ENCODE measurements around the gene REN.

The REN gene

GRCh38 chr1:204152310-204153044 lies 13.7 kb downstream of the REN start:
- DNase-seq, result no peak

DNA sequence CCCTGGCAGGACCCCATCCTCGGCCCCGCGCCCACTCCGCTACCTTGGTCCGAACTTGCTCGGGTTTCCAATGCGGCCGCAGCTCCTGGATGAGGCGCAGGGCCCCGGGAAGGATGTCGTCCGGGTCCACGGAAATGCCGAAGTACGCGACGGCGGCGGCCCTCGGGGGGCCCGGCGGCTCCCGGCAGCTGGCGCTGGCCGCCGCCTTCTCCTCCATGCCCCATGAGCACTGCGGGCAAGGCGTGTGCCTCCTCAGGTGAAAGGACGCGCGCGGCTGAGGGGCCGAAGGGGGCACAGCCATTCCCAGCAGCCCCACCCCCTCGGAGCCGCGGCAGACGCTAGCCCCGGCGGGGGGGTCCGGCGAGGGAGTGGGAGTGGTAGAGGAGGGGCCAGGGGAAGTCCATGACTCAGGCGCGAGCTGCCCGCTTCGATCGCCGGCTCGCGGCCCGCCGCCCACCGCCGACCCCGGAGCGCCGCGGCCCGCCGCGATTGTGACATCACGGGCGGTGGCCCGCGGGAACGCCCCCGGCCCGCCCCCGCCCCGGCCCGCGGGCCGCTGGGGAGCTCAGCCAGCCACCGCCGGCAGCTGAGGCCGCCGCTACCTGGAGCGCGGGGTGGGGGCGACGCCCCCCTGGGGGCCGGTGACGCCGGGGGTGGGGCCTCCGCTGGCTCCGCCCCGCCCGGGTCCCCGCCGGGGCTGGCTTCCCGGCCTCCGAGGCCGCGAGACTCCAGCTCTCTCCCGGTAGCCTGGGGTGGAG lies 14.4 kb downstream of the REN start, which contains the start of gene ETNK2:
Gene ETNK2, minus strand, starts transcription at position 493 of the 758 bp plus-strand sequence. Its CDS starts 192 bp downstream, at position 301.
- peak; percentile 43 for DNase-seq

DNA sequence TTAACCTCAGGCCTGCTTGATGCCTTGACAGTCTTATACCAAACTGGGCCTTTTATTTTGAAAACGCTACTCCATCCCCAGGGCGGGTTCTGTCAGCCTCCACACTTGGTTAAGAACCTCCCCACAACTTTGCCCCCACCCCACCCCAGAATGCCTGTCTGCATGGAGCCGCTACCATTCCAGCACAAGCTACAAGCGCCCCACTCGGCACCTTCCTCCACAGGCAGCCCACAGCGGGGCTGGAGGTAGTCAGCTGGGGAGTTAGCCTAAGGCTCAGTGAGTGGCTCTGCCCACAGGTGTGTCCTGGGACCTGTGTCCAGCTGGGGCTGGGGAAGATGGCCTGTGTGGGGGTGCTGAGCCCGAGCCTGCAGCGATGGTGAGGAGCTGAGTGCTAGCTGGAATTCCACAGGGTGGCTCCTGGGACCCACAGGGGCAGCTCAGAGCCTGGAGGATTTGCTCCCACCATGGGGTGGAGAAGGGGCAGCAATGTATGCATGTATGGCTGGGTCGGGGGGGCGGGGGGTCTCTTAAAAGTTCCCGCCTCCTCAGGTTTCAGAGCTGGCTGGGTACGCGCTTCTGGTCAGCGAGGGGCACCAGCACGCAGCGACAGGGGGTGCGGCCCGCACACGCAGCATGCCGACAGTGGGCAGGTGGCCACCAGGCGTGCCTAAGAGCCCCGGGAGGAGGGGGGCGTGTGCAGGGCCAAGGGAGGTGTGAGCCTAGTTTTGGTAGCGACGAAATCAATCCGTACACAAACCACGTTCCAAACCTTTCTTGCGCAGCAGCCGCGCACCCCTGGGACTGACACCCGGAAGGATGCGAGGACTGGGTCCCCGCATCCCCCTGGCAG lies 15.2 kb downstream of the REN start:
- no peak for DNase-seq

DNA sequence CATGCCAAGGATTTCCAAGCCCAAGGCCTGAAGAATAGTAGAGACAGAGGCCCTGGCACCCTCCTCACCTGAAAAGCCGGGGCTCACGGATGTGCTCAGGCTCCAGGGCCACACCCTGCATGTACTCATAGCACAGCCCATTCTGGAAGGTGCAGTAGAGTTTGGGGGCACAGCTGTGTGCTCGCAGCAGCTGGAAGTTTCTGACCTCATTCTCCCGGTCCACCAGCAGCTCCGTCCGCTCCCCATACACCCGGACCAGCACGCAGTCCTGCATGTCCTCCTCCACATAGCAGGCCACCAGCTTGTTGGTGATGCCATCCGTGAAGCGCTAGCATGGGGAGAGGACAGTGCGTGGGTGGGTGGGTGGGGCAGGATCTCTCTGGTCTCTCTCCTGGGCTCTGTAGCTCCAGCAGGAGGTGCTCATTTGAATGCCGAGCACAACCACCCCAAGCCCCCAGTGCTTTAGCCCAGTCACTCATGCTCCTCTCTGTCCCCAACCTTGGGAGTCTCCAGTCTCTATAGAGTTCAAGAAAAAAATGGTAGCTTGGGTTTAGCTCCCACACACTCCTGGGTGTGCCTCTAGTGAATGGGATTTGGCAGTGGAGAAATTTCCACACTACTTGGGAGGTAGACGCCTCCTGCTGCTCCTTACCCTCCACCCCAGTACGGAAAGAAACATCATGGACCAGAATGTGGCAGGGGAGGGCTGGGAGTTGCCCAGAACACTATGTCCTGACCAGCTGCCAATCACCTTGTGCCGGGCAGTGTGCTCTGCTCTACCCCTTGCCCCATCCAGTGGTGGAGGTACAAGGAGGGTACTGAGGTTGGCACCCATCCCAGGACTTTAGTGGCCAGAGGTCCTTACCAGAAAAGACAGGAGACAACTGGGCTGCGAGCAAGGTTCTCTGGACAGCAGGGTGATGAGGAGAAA lies 16.2 kb downstream of the REN start:
- no peak for DNase-seq

- no peak for DNase-seq
Measured at GRCh38 chr1:204149107-204149506, 17.0 kb downstream of the REN start.

- DNase-seq, result no peak
Measured at GRCh38 chr1:204147406-204148383, 18.4 kb downstream of the REN start.

DNA sequence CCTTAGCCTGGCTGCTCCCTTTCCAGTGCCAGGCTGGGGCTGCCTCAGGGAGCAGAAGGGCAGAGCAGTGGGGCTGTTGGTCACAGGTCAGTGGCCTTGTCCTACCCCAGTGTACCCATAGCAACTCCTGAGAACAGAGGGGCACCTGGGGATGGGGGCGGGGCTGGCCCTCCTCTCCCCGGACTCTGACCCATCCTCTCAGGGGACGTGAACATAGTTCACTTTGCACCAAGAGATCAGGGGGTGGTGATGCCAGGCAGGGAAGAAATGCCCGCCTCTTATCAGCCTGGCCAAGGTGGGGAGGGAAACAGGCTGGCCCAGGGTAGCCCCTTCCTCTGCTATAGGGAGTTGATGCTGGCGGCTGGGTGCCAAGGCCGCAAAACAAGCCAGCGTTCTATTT lies 19.2 kb downstream of the REN start:
- no peak for DNase-seq

DNA sequence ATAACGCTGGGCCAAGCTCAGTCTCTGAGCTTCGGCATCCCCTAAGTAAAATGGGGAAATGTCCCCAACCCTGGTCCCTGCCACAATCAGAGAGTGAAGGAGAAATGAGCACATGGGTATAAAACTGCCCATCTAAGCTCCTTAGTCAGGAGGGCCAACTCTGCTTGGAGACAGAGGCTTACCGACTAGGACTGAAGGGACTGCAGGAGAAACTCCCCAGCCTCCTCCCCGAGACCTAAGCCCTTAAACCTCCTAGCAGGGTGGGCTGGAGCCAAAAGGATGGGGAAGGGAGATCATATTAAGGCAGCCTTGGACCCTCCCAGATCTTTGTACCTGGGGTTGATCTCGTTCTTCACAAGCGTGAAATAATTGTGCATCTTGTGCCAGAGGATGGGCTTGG lies 19.8 kb downstream of the REN start:
- no peak for DNase-seq

GRCh38 chr1:204145033-204145504 lies 21.1 kb downstream of the REN start:
- DNase-seq, result no peak

DNA sequence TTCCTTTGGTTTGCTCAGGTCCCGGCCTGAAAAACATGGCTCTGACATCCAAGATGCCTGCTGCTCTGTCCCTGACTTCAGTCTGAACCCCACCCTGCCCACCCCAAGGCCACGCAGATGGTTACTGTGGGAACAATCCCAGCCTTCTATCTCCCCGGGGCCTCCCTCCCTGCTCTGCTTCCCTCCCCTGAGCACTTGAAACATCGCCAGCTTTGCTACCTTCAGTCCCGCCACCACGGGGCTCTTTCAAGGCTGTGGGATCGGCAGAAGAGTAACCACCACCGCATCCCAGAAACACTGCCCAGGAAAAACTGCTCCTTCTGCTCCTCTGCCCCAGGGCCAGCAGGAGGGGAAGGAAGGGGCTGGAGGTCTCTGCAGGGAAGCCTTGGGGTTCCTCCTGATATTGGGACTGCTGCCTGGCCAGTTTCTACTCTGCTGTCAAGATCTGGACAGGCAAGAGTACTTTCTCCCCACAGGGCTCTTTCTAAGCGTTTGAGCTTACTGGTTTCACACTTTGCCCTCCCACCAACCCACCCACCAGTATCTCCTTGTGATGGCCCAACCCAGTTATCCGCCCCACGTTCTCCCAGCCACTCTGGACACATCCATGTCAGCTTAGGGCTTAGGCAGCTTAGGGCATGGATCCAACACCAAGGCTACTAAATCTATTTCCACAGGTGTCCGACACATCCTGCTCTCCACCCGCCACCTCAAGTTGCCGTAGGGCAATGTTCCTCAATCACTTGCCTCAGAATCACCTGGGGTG lies 22.7 kb downstream of the REN start:
- DNase-seq, result no peak

GRCh38 chr1:204142032-204142974 lies 23.8 kb downstream of the REN start:
- no peak for DNase-seq

DNA sequence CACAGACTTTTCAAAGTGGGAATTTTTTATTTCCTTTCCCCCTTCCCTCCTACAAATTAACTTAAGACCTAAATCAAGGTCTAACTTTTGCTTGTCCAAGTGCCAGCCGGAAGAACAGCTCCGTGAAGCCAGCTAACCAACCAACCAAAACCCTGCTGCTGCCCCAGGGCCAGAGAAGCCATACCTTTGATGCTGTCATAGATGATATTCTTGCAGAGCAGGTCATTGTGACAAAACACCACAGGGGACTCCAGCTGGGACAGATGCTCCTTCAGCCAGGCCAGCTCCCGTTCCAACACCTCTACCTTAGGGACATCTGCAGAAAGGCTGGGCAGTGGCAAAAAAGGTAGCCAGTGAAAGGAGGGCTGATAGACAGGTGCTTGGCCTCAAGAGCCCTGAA lies 25.0 kb downstream of the REN start:
- no peak for DNase-seq

- DNase-seq, result no peak
Measured at GRCh38 chr1:204139952-204140351, 26.2 kb downstream of the REN start.

GRCh38 chr1:204139088-204139487 lies 27.0 kb downstream of the REN start:
- DNase-seq, result no peak

- DNase-seq, result no peak
Measured at GRCh38 chr1:204136814-204137213, 29.3 kb downstream of the REN start.

GRCh38 chr1:204134103-204134502 lies 32.0 kb downstream of the REN start:
- DNase-seq, result no peak

DNA sequence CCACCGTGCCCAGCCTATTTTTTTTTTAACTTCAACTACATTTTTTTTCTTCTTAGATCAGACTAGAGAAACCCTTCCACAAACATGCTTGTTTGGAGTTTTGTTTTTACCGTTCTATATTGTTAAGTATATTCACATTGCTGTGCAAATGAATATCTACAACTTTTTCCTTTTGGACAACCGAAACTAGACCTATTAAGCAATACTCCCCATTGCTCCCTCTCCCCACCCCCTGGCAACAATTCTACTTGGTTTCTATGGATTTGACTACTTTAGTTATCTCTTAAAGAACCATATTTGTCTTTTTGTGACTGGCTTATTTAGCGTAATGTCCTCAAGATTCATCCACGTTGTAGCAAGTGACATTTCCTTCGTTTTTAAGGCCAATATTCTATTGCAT lies 33.4 kb downstream of the REN start:
- DNase-seq, result no peak

DNA sequence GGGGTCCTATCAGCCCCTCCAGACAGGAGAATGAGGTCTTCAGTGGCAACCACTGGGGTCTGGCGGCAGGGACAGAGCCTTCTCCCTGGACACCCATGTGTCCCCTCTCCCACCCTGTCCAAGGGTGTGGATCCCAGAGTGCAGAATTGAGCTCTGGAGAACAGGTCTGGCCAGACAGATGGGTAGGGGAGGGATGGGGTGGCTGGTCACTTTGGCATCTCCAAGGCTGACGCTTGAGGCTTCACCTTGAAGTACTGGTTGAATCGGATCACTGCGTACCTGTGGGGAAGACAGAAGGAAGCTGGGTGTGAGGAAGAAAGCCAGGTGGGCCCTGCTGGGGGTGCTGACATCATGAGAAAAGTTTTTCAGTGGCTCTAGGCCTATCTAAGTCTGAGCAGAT lies 34.2 kb downstream of the REN start:
- DNase-seq, result no peak
